ENCODE results near the gene TUBB4B. TPM values are rescaled to one million over a fixed set of nuclear protein-coding genes. Genes with fewer than 3 reads are reported as not detected.

TUBB4B gene
- polyA plus RNA-seq, 2 of the 4 experiments (the other 2 are of a cell fraction), result 256 to 671 TPM

DNA sequence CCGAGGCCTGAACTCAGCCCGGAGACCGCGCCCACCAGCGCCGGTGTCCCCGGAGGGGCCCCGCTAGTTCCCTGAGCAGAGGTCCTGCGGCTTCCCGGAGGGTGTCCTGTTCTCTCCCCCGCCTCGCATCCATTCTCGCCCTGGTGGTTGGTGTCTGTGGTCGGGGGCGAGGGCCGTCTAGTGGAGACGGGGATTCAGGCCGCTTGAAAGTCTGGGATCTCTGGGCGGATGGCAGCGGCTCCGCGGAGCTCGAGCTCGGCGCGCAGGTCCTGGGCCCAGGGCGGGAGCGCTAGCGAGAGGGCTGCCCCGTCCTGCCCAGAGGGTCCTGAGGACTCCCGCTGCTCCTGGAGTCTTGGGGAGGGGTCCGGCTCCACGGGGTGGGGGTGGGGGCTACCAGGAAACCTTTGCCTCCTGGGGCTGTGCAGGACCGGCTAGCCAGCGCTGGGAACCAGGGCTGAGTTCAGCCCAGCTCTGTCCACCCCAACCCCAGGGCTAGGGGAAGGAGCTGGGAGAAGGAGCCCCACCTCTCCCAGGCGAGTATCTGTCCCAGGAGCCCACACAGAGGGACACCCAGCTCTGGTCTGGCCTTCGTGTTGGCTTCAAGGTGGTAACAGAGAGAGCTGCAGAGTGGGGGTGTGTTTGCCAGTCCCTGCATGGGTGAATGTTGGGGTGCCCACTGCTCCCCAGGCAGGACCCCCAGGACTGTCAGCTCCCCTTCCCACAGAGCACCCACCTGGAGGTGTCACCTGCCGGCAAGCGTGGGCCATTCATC lies 40.4 kb downstream of the TUBB4B start:
- no peak overlapping the region for H3K4me2 ChIP-seq

DNA sequence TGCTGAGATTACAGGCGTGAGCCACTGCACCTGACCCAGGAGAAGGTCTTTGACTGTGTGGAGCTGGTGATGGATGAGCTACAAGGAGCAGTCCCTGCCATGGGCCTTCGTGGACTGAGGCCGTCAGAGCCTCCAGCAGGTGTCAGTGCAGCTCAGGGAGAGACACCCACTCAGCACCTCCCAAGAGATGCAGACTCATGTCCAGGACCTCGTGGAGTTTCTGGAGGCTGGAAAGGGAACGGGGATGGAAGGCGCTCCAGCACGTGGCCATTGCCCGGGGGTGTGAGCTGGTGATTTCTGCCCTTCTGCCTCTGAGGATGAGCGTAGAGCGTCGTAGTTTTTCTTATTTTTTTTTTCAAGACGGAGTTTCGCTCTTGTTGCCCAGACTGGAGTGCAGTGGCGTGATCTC lies 45.9 kb downstream of the TUBB4B start:
- Histone ChIP-seq H3K4me3 (no peak overlapping the region), H3K9me3 (no peaks in the 10 kb centered on the region), H3K27ac (no peak overlapping the region), H3K4me2 (no peak overlapping the region), H3K4me1 (peaks cover 7% of the 10 kb centered on the region; the same call in 1 of the 3 replicates)
- ChIA-PET CTCF (interaction anchor here (0.6 to 2.3 kb wide), 33 partner anchors 8 to 274 kb away, joined by 3 to 18 read pairs (median 4); partner anchors contain the start of genes EXD3, NRARP, STPG3 and TOR4A), POLR2A (interaction anchor here (0.6 to 1.2 kb wide), 2 partner anchors 15 to 151 kb away, joined by 3 read pairs; partner anchors contain the start of gene NRARP)
- no peak for FAIRE-seq
- peak; percentile 99 to 100 for ATAC-seq
- peak; percentile 88 to 94 for DNase-seq (ENCODE audit: low read depth in 1 of 2, low spot score in 1 of 2)
- 51% methylated on average over 14 of the region's 14 CpGs for WGBS (ENCODE audit: missing lambda C conversion rate)
- TF ChIP-seq NPAS2 (CRISPR knock-in tag; IDR thresholded peaks at IDR 0.05; ENCODE audit: borderline replicate concordance) (no peak), JUNB (IDR thresholded peaks at IDR 0.05) (no peak), CBX8 (IDR thresholded peaks at IDR 0.05) (no peak), HMGXB4 (CRISPR knock-in tag; IDR thresholded peaks at IDR 0.05; ENCODE audit: borderline replicate concordance) (no peak), HEYL (CRISPR knock-in tag; IDR thresholded peaks at IDR 0.05) (no peak), HDAC2 (IDR thresholded peaks at IDR 0.05) (no peak), BCL3 (IDR thresholded peaks at IDR 0.05) (no peak), ZSCAN20 (CRISPR knock-in tag; IDR thresholded peaks at IDR 0.05) (no peak), KDM5A (IDR thresholded peaks at IDR 0.05) (no peak), MAX (IDR thresholded peaks at IDR 0.05) (peak; percentile 89), MYC (IDR thresholded peaks at IDR 0.05; ENCODE audit: borderline replicate concordance, low read length) (peak; percentile 23; the same call in 1 of the 2 replicates), RAD21 (conservative IDR thresholded peaks at IDR 0.05 in 1 of 2, IDR thresholded peaks at IDR 0.05 in 1 of 2) (peak; percentile 59 to 86), POLR2AphosphoS2 (conservative IDR thresholded peaks at IDR 0.05; ENCODE audit: low read length) (no peak), EHMT2 (IDR thresholded peaks at IDR 0.05; ENCODE audit: low read depth) (no peak)
- TF ChIP-seq, protein P1, sequence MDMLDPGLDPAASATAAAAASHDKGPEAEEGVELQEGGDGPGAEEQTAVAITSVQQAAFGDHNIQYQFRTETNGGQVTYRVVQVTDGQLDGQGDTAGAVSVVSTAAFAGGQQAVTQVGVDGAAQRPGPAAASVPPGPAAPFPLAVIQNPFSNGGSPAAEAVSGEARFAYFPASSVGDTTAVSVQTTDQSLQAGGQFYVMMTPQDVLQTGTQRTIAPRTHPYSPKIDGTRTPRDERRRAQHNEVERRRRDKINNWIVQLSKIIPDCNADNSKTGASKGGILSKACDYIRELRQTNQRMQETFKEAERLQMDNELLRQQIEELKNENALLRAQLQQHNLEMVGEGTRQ (IDR thresholded peaks at IDR 0.05), result peak; percentile 52
- TF ChIP-seq, protein P2, sequence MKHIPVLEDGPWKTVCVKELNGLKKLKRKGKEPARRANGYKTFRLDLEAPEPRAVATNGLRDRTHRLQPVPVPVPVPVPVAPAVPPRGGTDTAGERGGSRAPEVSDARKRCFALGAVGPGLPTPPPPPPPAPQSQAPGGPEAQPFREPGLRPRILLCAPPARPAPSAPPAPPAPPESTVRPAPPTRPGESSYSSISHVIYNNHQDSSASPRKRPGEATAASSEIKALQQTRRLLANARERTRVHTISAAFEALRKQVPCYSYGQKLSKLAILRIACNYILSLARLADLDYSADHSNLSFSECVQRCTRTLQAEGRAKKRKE (CRISPR knock-in tag; IDR thresholded peaks at IDR 0.05; ENCODE audit: low read depth), result no peak

More for the DNA sequence above, 40.4 kb downstream of the TUBB4B start:
- no peak overlapping the region for H3K27ac ChIP-seq
- DNase-seq (ENCODE audit: low read depth in 1 of 2, low spot score in 1 of 2) (no peak), ATAC-seq (no peak), FAIRE-seq (no peak)
- no peaks in the 10 kb centered on the region for H3K9me3 ChIP-seq
- 95% methylated on average over 33 of the region's 39 CpGs for WGBS (ENCODE audit: missing lambda C conversion rate)
- TF ChIP-seq CBX8 (IDR thresholded peaks at IDR 0.05) (no peak), BHLHE40 (IDR thresholded peaks at IDR 0.05; ENCODE audit: low read depth, low read length) (no peak), HEYL (CRISPR knock-in tag; IDR thresholded peaks at IDR 0.05) (no peak), NFE2L2 (conservative IDR thresholded peaks at IDR 0.05; ENCODE audit: low read length) (no peak), MAX (IDR thresholded peaks at IDR 0.05) (no peak), KDM1A (IDR thresholded peaks at IDR 0.05; ENCODE audit: low read depth) (no peak), SMC3 (IDR thresholded peaks at IDR 0.05) (no peak), PHF8 (IDR thresholded peaks at IDR 0.05; ENCODE audit: borderline replicate concordance, low read depth) (no peak), JUNB (IDR thresholded peaks at IDR 0.05) (no peak), MAFK (IDR thresholded peaks at IDR 0.05; ENCODE audit: partially characterized antibody) (no peak), NPAS2 (CRISPR knock-in tag; IDR thresholded peaks at IDR 0.05; ENCODE audit: borderline replicate concordance) (no peak), ZSCAN20 (CRISPR knock-in tag; IDR thresholded peaks at IDR 0.05) (no peak), EHF (CRISPR knock-in tag; IDR thresholded peaks at IDR 0.05) (no peak), ZFP36 (IDR thresholded peaks at IDR 0.05; ENCODE audit: borderline replicate concordance, partially characterized antibody) (no peak), BCL3 (IDR thresholded peaks at IDR 0.05) (no peak)
- TF ChIP-seq, protein P3, sequence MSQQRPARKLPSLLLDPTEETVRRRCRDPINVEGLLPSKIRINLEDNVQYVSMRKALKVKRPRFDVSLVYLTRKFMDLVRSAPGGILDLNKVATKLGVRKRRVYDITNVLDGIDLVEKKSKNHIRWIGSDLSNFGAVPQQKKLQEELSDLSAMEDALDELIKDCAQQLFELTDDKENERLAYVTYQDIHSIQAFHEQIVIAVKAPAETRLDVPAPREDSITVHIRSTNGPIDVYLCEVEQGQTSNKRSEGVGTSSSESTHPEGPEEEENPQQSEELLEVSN (IDR thresholded peaks at IDR 0.05; ENCODE audit: borderline replicate concordance, low read depth), result no peak
- TF ChIP-seq, protein P4, sequence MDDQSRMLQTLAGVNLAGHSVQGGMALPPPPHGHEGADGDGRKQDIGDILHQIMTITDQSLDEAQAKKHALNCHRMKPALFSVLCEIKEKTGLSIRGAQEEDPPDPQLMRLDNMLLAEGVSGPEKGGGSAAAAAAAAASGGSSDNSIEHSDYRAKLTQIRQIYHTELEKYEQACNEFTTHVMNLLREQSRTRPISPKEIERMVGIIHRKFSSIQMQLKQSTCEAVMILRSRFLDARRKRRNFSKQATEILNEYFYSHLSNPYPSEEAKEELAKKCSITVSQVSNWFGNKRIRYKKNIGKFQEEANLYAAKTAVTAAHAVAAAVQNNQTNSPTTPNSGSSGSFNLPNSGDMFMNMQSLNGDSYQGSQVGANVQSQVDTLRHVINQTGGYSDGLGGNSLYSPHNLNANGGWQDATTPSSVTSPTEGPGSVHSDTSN (IDR thresholded peaks at IDR 0.05), result no peak
- POLR2A ChIA-PET, result no interaction called here
- CTCF ChIA-PET, result interaction anchor here (0.7 to 1.5 kb wide), 5 partner anchors 13 to 141 kb away, joined by 3 to 7 read pairs (median 5); partner anchors contain the start of genes EXD3, NOXA1 and NRARP
- peaks cover 19% of the 10 kb centered on the region for H3K4me1 ChIP-seq
- no peak overlapping the region for H3K4me3 ChIP-seq

All from A549 (cell line).